Prostate gland (tissue), 2 donors: ENCODE results near the gene MB21D2. TPM values are rescaled to one million over a fixed set of nuclear protein-coding genes. Genes with fewer than 3 reads are reported as not detected.

Experiments
- DNase-seq: peaks from one replicate; pipeline ENCODE4 v3.0.0-alpha.2; 2019; ENCODE audit warnings: low spot score
- H3K27ac ChIP-seq, 2 donors: fragments of 200-600 bp; sonication (generic); 2 replicates each; pipeline ENCODE4 v1.5.1; 2017 to 2019
- H3K27me3 ChIP-seq: fragments of 200-600 bp; sonication (generic); replicated peaks from 2 replicates; pipeline ENCODE4 v1.5.1; 2019; ENCODE audit not compliant: insufficient read depth
- H3K36me3 ChIP-seq, 2 donors: fragments of 200-600 bp; sonication (generic); 1 replicate in 1 of 2; 2 replicates in 1 of 2; pipeline versions ENCODE4 v1.5.1 to v1.8.1; 2017 to 2019
- H3K4me1 ChIP-seq: fragments of 200-600 bp; sonication (generic); replicated peaks from 2 replicates; pipeline ENCODE4 v1.5.1; 2019
- H3K4me3 ChIP-seq, 2 donors: fragments of 200-600 bp; sonication (generic); 2 replicates each; pipeline ENCODE4 v1.5.1; 2017 to 2019
- H3K9me3 ChIP-seq: fragments of 200-600 bp; sonication (generic); 2 replicates; pipeline ENCODE4 v1.5.1; 2017
- CTCF ChIP-seq, 4 experiments: fragments of 200-600 bp in 2 of 4; fragments of 450-650 bp in 2 of 4; sonication (generic) in 2 of 4; IDR thresholded peaks; 1 replicate in 3 of 4; 2 replicates in 1 of 4; pipeline ENCODE4 v1.5.1; 2016 to 2019; ENCODE audit warnings: antibody characterized with exemption in 4 of 4, mild to moderate bottlenecking in 2 of 4, moderate library complexity in 2 of 4
- POLR2A ChIP-seq: fragments of 450-650 bp; IDR thresholded peaks from one replicate; pipeline ENCODE4 v1.6.1; 2016; ENCODE audit warnings: antibody characterized with exemption, mild to moderate bottlenecking
- POLR2AphosphoS5 ChIP-seq: sonication (generic); formaldehyde crosslinking; IDR thresholded peaks from one replicate; pipeline ENCODE4 v1.6.1; 2017; ENCODE audit warnings: antibody characterized with exemption
- WGBS: methylation state at CpG from one replicate; pipeline ENCODE4 v1.1.5; 2018; 5-methylcytosine and 5-hydroxymethylcytosine counted together
- intact Hi-C: fragments of 100-400 bp; cut with DNase I; formaldehyde crosslinking; loops from one replicate; pipeline ENCODE4 v1.14.2; 2022
- total RNA-seq, 2 donors: library from RNA; depleted of rRNA; stranded (reverse); fragments of >200 nt; gene quantifications; one replicate each; pipeline ENCODE4 v1.1.0, GENCODE V29; 2016

MB21D2 gene
- total RNA-seq, 2 donors from 2014 or later: 1.8 to 20.4 TPM

- 76% methylated on average over 1 of the region's 1 CpG for WGBS
- TF ChIP-seq CTCF (IDR thresholded peaks at IDR 0.05): no peak
- no peak for TF ChIP-seq POLR2AphosphoS5
- no peak for TF ChIP-seq POLR2A
- Histone ChIP-seq H3K9me3 (no peaks in the 10 kb centered on the region), H3K4me1 (no peaks in the 10 kb centered on the region), H3K27ac (no peak overlapping the region), H3K36me3 (no peaks in the 10 kb centered on the region), H3K27me3 (no peaks in the 10 kb centered on the region), H3K4me3 (no peak overlapping the region)
- intact Hi-C loops: no loop called here
- DNase-seq: no peak
Measured at GRCh38 chr3:192906940-192907339, 10.7 kb downstream of the MB21D2 start.

GRCh38 chr3:192905980-192906678, 11.5 kb downstream of the MB21D2 start:
- no peak for TF ChIP-seq POLR2A
- no peak for TF ChIP-seq POLR2AphosphoS5
- TF ChIP-seq CTCF (IDR thresholded peaks at IDR 0.05): no peak

GRCh38 chr3:192904632-192905289, 12.9 kb downstream of the MB21D2 start:
- Histone ChIP-seq H3K27ac (no peak overlapping the region), H3K27me3 (no peaks in the 10 kb centered on the region), H3K4me3 (no peak overlapping the region), H3K4me1 (no peaks in the 10 kb centered on the region), H3K36me3 (no peaks in the 10 kb centered on the region), H3K9me3 (no peaks in the 10 kb centered on the region)
- 91% methylated on average over 10 of the region's 10 CpGs for WGBS
- TF ChIP-seq CTCF (IDR thresholded peaks at IDR 0.05) (no peak), POLR2AphosphoS5 (no peak), POLR2A (no peak)
- intact Hi-C loops: no loop called here
- no peak for DNase-seq

More at GRCh38 chr3:192905980-192906678, 11.5 kb downstream of the MB21D2 start:
- DNase-seq: no peak
- Histone ChIP-seq H3K36me3 (no peaks in the 10 kb centered on the region), H3K4me3 (no peak overlapping the region), H3K27me3 (no peaks in the 10 kb centered on the region), H3K4me1 (no peaks in the 10 kb centered on the region), H3K9me3 (no peaks in the 10 kb centered on the region), H3K27ac (no peak overlapping the region)
- intact Hi-C loops: no loop called here
- 79% methylated on average over 3 of the region's 3 CpGs for WGBS

GRCh38 chr3:192902549-192902948, 15.1 kb downstream of the MB21D2 start:
- WGBS: 92% methylated on average over 4 of the region's 4 CpGs
- H3K27me3 ChIP-seq: no peaks in the 10 kb centered on the region
- H3K9me3 ChIP-seq: no peaks in the 10 kb centered on the region
- no peaks in the 10 kb centered on the region for H3K36me3 ChIP-seq
- no peak overlapping the region for H3K4me3 ChIP-seq
- DNase-seq: no peak
- intact Hi-C loops: no loop called here
- no peak overlapping the region for H3K27ac ChIP-seq
- TF ChIP-seq CTCF (IDR thresholded peaks at IDR 0.05) (no peak), POLR2AphosphoS5 (no peak), POLR2A (no peak)
- no peaks in the 10 kb centered on the region for H3K4me1 ChIP-seq

DNA sequence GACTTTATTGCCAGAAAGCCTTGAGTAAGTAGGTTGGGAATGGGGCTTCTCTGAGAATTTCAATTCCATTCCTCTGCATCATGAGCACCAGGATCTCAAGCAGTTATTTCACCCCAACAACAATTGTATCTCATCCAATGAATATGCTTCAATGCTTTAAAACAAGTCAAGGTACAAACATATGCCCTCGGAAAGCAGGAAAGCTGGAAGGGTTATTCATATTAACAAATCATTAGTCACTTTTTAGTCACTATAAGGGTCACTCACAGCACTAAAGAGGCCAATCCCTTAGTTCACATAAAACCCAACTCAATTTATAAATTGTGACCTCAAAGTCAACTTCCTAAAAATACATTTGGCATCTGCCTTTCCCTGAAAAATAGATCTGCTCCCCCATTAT, 16.2 kb downstream of the MB21D2 start:
- TF ChIP-seq POLR2AphosphoS5 (no peak), POLR2A (no peak), CTCF (IDR thresholded peaks at IDR 0.05) (no peak)
- no peak for DNase-seq
- no peaks in the 10 kb centered on the region for H3K36me3 ChIP-seq
- no peaks in the 10 kb centered on the region for H3K27me3 ChIP-seq
- H3K9me3 ChIP-seq: no peaks in the 10 kb centered on the region
- no peak overlapping the region for H3K27ac ChIP-seq
- intact Hi-C loops: no loop called here
- 62% methylated on average over 1 of the region's 1 CpG for WGBS
- no peak overlapping the region for H3K4me3 ChIP-seq
- no peaks in the 10 kb centered on the region for H3K4me1 ChIP-seq
